Loucy (cell line): ENCODE results near the gene TMEM132D.

Source experiments
- CTCF ChIP-seq: fragments of 200-600 bp; sonication (generic); conservative IDR thresholded peaks from 2 replicates; pipeline ENCODE4 v1.5.1; 2014; ENCODE audit warnings: mild to moderate bottlenecking, antibody characterized with exemption, low read length
- EZH2phosphoT487 ChIP-seq: fragments of 200-600 bp; IDR thresholded peaks from 2 replicates; pipeline ENCODE4 v1.6.1; 2018; ENCODE audit warnings: antibody characterized with exemption, mild to moderate bottlenecking, moderate library complexity, borderline replicate concordance

- TF ChIP-seq EZH2phosphoT487 (no peak), CTCF (no peak)
Observed at GRCh38 chr12:129119537-129119936, 784.3 kb downstream of the TMEM132D start.
